NT2/D1 (cell line): ENCODE results near the gene NHSL1.

ENCODE experiments used
- SUZ12 ChIP-seq: IDR thresholded peaks from 2 replicates; pipeline ENCODE4 v1.6.1; 2011; ENCODE audit not compliant: insufficient read length, insufficient read depth; ENCODE audit errors: extremely low read depth
- YY1 ChIP-seq: IDR thresholded peaks from 2 replicates; pipeline ENCODE4 v1.6.1; 2011; ENCODE audit not compliant: insufficient read length, insufficient read depth
- ZNF274 ChIP-seq: IDR thresholded peaks from 2 replicates; pipeline ENCODE4 v1.6.1; 2011; ENCODE audit warnings: mild to moderate bottlenecking, low read depth, low read length

DNA sequence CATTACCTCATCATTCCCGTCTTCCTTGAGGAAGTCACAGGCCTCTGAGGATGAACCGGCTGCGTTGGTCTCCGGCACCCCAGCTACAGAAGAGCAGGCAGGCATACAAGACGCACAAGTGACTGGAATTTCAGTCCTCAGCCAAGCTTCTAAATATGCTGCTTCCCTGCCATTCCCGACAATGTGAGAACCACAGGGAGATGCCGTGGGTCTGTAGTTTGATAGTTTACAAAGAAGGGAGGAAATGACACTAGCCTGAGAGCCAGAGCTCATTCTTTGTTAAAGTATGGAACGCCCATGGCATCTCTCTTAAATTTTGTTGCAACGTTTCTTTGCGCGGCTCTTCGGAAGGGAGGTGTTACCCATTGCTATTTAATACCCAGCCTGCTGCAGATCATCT is 69.5 kb downstream of the NHSL1 start:
- TF ChIP-seq YY1 (no peak), ZNF274 (no peak), SUZ12 (no peak)
